Measurements from ENCODE around the gene ZNF672. TPM values are rescaled to one million over a fixed set of nuclear protein-coding genes. Genes with fewer than 3 reads are reported as not detected.
A peak's percentile ranks its signal among the peaks of the same experiment; 100 is the strongest.

ZNF672 gene
- total and polyA plus RNA-seq, 2 of the 13 experiments (the other 11 are each of a cell fraction or from before 2014, with no cell fraction given), result 17.2 to 22.9 TPM

- TF ChIP-seq ZHX2 (IDR thresholded peaks at IDR 0.05; ENCODE audit: low read depth), result no peak
- no peak for TF ChIP-seq ZHX2 (CRISPR knock-in tag; IDR thresholded peaks at IDR 0.05; ENCODE audit: borderline replicate concordance)
- TF ChIP-seq ZNF788 (CRISPR knock-in tag; IDR thresholded peaks at IDR 0.05; ENCODE audit: borderline replicate concordance), result no peak
- TF ChIP-seq MIER3 (CRISPR knock-in tag; IDR thresholded peaks at IDR 0.05; ENCODE audit: borderline replicate concordance), result no peak
- no peak; the same call in 1 of the 2 replicates for TF ChIP-seq ZNF124 (CRISPR knock-in tag; IDR thresholded peaks at IDR 0.05)
- TF ChIP-seq ZNF24 (IDR thresholded peaks at IDR 0.05), result no peak
- TF ChIP-seq RFXANK (CRISPR knock-in tag; IDR thresholded peaks at IDR 0.05), result peak; percentile 100
- no peak for TF ChIP-seq ISX (CRISPR knock-in tag; conservative IDR thresholded peaks at IDR 0.05)
- TF ChIP-seq ZNF782 (CRISPR knock-in tag; IDR thresholded peaks at IDR 0.05; ENCODE audit: borderline replicate concordance), result no peak
- no peak for TF ChIP-seq AKAP8 (CRISPR knock-in tag; IDR thresholded peaks at IDR 0.05)
- no peak for TF ChIP-seq HMGA1 (CRISPR knock-in tag; conservative IDR thresholded peaks at IDR 0.05)
- no peak; the same call in 1 of the 2 replicates for TF ChIP-seq ZNF451 (CRISPR knock-in tag; IDR thresholded peaks at IDR 0.05)
- TF ChIP-seq ZNF629 (CRISPR knock-in tag; conservative IDR thresholded peaks at IDR 0.05), result 0 out of 2 replicates have a peak, but pooled peaks have one; percentile 9
- no peak for TF ChIP-seq ZBTB37 (CRISPR knock-in tag; IDR thresholded peaks at IDR 0.05)
- TF ChIP-seq SRY (CRISPR knock-in tag; IDR thresholded peaks at IDR 0.05), result no peak
- TF ChIP-seq TBX2 (CRISPR knock-in tag; IDR thresholded peaks at IDR 0.05; ENCODE audit: borderline replicate concordance), result peak; percentile 57; the same call in 1 of the 2 replicates
- TF ChIP-seq PBX2 (CRISPR knock-in tag; IDR thresholded peaks at IDR 0.05), result no peak
- TF ChIP-seq FOXA1 (IDR thresholded peaks at IDR 0.05), result no peak
- TF ChIP-seq FOXA1 (CRISPR knock-in tag; IDR thresholded peaks at IDR 0.05), result no peak
- TF ChIP-seq RARG (CRISPR knock-in tag; IDR thresholded peaks at IDR 0.05; ENCODE audit: low read depth), result no peak
These were observed 538 bp downstream of the ZNF672 start (continued) for GRCh38 chr1:248838357-248839167.

Measured in HepG2 (cell line).